Measurements from ENCODE around the gene EFCAB11.

The EFCAB11 gene

DNA sequence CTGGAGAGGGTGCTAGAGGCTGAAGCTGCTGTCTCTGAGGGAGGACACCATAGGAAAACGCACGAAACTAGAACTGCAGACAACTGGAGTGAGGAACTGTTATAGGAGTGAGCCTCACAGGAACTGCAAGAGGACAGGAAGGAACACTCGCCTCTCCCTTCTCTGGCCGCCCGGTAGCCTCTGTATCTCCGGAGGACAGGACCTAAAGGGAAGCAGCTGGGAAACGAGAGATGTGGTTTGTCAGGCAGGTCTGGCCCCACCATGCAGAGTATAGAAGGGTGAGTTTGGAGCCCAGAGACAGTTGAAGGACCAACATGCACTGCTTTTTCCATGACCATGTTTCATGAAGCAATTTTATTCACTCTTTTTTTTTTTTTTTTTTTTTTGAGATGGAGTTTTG is 127.3 kb downstream of the EFCAB11 start:
- no peak for DNase-seq

DNA sequence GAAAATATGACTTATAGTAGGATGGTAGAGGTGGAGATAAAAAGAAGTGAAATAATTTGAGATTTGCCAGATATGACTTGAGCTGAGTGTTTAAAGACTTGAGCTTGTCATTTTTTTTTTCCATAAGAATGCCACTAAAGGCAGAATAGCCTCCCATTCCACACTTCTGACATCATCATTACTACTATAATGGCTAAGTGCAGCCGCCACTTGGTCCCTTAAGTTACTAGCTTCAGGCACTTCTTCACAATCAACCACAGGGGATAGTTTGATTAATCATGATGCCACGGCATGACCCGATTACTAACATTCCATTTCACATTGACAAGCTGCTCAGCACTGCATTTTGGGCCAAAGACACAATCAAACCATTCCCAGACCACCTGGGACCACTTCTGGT is 127.9 kb downstream of the EFCAB11 start:
- no peak for DNase-seq

- no peak for DNase-seq
Observed at GRCh38 chr14:89823743-89824142, 130.8 kb downstream of the EFCAB11 start.

GRCh38 chr14:89814126-89814525 is 140.4 kb downstream of the EFCAB11 start:
- DNase-seq = no peak

DNA sequence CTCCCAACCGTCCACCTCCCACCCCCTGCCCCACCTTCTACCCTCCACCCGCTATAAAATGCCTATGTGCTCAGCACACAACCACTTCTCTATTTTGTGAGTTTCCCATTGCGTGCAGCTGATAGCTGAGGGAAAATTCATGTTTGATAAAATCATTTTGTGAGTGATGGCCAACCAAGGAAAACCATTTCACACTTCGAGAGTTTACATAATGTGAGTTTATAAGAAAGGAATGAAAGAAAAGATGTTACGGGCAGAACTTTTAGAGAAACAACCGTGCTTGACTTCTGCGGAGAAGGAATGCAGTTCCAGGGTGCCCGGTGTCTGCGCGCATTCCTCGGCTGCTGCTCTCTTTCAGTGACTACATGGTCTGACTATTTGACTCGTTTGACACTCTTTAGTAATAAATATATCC is 140.9 kb downstream of the EFCAB11 start:
- DNase-seq = no peak

DNA sequence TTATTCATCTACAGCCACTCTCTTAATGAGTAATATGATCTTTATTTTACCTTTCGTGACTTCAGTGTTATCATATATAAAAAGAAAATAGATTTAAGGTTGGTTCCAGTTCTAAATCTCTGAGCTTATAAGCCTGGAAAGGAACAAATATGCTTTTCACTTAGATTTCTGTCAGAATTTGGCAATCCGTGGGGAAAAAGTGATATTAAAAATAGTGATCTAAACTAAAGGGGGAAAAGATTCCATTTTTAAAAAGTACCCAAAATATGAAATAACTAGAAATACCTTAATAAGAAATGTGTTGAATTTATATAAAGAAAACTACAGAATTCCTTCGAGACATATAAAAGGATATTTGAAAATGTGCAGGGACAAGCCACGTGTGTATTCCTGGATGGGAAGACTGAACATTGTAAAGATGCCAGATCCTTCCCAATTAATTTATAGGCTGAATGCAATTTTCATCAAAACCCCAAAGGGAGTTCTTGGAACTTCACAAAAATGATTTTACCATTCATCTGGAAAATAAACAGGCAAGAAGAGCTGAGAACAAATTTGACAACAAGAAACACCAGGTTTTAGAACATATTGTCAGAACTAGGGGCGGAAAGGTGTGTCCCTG is 142.5 kb downstream of the EFCAB11 start:
- DNase-seq = no peak

GRCh38 chr14:89810101-89810500 is 144.4 kb downstream of the EFCAB11 start:
- DNase-seq = no peak

DNA sequence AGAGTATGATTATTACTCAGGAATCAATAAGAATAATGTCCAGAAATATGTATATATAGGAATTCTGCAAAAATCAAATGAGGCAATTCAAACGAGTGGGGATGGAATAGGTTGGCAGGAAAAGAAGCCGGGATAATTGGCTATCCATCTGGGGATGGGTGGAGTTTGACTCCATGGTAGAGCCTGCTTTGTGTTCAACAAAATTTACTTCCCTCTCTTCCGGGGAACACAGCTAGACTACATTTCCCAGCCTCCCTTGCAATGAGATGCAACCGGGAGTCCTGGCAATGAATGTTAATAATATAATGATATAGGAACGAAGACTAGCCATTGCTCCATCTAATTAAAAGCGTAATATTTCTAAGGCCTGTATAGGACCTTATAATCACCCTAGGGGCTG is 146.6 kb downstream of the EFCAB11 start:
- no peak for DNase-seq

- DNase-seq = no peak
Observed at GRCh38 chr14:89807151-89807550, 147.4 kb downstream of the EFCAB11 start.

DNA sequence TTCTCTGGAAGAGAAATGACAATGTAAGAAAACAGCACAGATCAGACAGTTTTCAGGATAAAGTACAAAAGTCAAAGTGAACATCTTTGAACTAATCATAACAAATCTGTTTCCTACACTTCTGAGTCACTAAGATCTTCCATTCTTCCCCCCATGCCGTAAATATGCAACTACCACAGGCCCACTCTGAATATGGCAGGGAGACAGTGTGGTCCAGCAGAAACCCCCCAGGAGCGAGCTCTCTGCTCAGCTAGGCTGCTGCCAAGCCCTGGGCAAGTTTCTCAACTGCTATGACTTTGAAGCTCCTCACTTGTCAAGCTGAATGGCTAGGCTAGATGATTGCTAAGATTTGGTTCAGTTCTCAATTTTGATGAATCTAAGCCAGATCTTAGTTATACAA is 148.1 kb downstream of the EFCAB11 start:
- DNase-seq = no peak

DNA sequence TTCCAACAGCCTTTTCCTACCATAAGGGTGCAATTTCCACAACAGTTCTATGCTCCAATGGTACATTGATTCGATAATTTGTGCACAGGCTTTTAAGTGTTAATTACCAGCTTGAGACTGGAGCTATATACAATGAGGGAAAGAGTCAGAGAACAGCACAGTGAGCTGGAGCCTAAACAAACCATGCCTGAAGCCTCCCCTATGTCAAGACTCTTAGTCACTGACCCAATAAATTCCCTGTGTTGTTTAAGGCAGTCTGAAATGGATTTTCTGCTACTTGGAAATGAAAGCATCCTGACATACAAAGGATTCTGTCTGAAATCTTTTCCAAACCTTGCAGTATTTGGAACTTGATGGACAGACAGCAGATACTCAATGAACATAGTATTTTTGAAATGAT is 149.0 kb downstream of the EFCAB11 start:
- DNase-seq = no peak

DNA sequence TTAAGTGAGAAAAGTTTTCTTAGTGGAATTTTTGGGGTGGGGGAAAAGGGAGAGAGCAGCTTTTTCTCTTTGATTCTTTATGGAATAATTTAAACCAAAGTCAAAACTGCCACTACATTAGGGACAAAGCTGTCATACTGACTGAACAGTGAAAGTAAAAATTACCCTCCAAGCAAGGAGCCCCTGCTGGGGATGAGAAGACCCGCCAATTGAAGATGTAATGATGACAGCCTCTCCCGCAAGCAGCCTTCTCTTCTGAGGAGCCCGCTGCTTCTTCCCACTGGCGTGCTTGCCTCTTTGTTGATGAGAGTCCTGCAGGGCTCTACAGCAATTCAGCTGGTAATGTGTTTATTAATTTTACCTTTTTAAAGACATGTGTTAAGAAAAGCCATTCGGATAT is 151.0 kb downstream of the EFCAB11 start:
- DNase-seq = no peak

- DNase-seq = no peak
Observed at GRCh38 chr14:89801136-89801535, 153.4 kb downstream of the EFCAB11 start.

DNA sequence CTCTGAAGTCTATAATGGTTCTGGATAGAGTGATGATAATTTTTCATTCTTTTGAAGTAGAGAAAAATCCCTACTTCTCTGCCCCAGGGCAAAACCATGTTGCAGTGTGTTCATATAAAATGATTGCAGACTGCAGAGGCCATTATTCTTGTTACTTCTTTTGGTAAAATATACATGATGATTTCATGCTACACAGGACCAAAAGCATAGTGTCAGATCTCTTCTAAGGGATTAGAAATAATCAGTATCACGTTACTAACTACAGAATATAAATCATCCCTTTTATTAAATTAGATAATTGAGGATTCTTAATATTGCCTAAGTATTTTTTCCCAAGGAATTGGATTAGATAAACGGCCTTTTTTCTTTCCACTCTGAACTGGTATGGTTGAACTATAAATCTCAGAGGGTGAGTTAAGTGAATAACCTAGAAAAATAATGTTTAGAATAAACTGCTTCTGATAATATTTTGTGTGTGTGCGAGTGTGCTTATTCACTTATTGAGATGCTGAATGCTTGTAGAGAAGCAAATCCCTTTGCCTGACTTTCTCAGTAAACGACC is 156.2 kb downstream of the EFCAB11 start:
- DNase-seq = no peak

DNA sequence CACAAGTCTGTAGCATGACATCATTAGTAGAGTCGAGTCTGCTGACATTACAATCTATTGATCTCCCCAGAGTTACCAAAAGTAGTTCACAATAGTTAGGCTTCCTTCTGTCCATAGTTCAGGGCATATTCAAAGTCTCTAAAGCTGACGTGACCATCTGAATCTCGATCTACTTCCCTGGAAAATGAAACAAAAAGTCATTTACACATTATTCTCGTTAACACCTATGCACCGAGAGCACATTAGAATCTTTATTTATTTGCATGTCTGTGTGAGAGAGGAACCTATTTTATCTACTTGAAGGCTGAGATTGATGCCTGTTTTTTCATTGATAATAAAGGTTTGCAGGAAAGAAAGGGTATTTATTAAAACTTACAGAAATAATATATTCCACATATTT is 157.4 kb downstream of the EFCAB11 start:
- DNase-seq = no peak

GRCh38 chr14:89794096-89794495 is 160.4 kb downstream of the EFCAB11 start:
- no peak for DNase-seq

DNA sequence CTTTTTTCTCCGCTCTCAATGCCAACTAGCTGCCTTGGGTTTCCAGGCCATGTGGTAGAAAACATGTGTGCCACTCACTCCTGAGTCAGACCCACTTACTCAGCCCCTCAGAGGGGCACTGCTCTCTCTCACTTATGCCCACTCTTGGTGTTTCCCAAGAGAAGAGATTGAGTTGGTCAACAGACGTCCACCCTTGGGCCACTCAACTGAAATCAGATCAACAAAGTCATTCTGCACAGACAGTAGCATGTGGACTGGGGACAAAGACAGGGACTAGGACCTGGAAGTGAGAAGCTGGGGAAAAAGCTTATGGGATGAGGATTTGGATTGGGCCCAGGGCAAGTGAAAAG is 161.2 kb downstream of the EFCAB11 start:
- DNase-seq = no peak

- no peak for DNase-seq
Observed at GRCh38 chr14:89792489-89793366, 161.8 kb downstream of the EFCAB11 start.

GRCh38 chr14:89787525-89787924 is 167.0 kb downstream of the EFCAB11 start:
- DNase-seq = no peak

- DNase-seq = no peak
Observed at GRCh38 chr14:89781046-89781445, 173.5 kb downstream of the EFCAB11 start.

GRCh38 chr14:89779707-89780106 is 174.8 kb downstream of the EFCAB11 start:
- no peak for DNase-seq

GRCh38 chr14:89775946-89776345 is 178.6 kb downstream of the EFCAB11 start:
- no peak for DNase-seq

- DNase-seq = no peak
Observed at GRCh38 chr14:89775151-89775550, 179.4 kb downstream of the EFCAB11 start.
